ENCODE results near the gene HEG1.

Gene HEG1

DNA sequence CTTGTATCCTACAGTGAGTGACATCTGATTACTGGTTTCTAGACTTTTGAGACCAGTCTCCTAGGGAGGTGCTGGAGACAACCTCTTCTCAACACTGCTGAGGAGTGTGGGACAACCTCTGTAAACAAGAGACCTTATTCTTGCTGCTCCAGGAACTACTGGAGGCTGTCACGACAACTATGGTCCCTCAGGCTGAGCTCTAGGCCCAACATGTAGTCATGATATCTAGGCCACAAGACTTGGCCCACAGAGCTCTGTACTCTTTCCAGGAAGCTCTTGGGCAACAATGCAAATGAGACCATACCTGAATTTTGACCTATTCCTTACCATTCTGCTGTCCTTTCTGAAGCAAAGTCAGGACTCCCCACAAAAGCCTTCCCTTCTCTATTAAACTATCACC lies 24.3 kb upstream of the HEG1 start:
- Histone ChIP-seq H4K12ac (ENCODE audit: low read depth, low read length) (no peak overlapping the region), H3K4me3 (ENCODE audit: low read depth, low read length) (no peak overlapping the region), H2AK5ac (ENCODE audit: low read length) (no peak overlapping the region), H3K79me1 (ENCODE audit: low read length) (no peaks in the 10 kb centered on the region), H3K36me3 (ENCODE audit: control insufficient read depth in 1 of 2, insufficient read depth in 2 of 2, low read length in 2 of 2) (peaks cover 0 to 1% of the 10 kb centered on the region in 2 experiments), H2BK120ac (ENCODE audit: insufficient read depth, low read length, poor library complexity) (no peak overlapping the region), H3K4ac (ENCODE audit: low read depth, low read length) (no peak overlapping the region), H3K27me3 (ENCODE audit: insufficient read depth, low read length) (no peaks in the 10 kb centered on the region), H3K9me3 (ENCODE audit: insufficient read depth, low read depth, low read length) (no peaks in the 10 kb centered on the region), H3K4me1 (ENCODE audit: control insufficient read depth in 1 of 2, insufficient read depth in 2 of 2, low read length in 2 of 2) (peaks cover 3 to 11% of the 10 kb centered on the region in 2 experiments), H3K18ac (ENCODE audit: low read length) (no peak overlapping the region), H2BK12ac (ENCODE audit: low read length) (no peak overlapping the region), H4K8ac (ENCODE audit: low read depth, low read length) (no peak overlapping the region), H3K9ac (ENCODE audit: low read length) (no peak overlapping the region), H4K91ac (ENCODE audit: low read depth, low read length) (no peak overlapping the region), H2AFZ (ENCODE audit: insufficient read depth, low read length, poor library complexity) (no peak overlapping the region), H3K79me2 (ENCODE audit: control insufficient read depth, insufficient read depth, low read length, poor library complexity) (no peaks in the 10 kb centered on the region), H3K14ac (ENCODE audit: low read length) (no peak overlapping the region), H2BK5ac (ENCODE audit: low read depth, low read length, poor library complexity) (no peak overlapping the region), H3K27ac (ENCODE audit: low read depth, low read length) (no peak overlapping the region), H3K23ac (ENCODE audit: low read length) (no peak overlapping the region), H3K4me2 (ENCODE audit: low read length) (no peak overlapping the region)
- no CpG with 5 or more reads among the region's 1 CpG for WGBS (ENCODE audit: extremely low coverage, insufficient coverage, insufficient read length)
- peak; percentile 69 to 73 for DNase-seq

DNA sequence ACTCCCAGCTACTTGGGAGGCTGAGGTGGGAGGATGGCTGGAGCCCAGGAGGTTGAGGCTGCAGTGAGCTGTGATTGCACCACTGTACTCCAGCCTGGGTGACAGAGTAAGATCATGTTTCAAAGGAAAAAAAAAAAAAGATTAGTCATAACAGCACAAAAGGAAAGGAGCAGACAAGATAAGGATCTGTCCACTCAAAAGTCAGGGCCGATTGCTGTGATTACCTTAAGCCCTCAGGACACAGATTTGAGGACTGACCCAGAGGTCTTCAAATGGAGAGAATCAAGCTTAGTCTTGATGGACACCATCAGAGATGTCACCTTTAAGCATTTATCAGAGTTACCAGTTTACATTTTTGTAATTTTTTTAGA lies 23.9 kb upstream of the HEG1 start:
- H3K27ac ChIP-seq (ENCODE audit: low read depth, low read length): no peak overlapping the region
- H3K4me1 ChIP-seq (ENCODE audit: control insufficient read depth in 1 of 2, insufficient read depth in 2 of 2, low read length in 2 of 2): peaks cover 3 to 11% of the 10 kb centered on the region in 2 experiments
- no CpG with 5 or more reads among the region's 1 CpG for WGBS (ENCODE audit: extremely low coverage, insufficient coverage, insufficient read length)

DNA sequence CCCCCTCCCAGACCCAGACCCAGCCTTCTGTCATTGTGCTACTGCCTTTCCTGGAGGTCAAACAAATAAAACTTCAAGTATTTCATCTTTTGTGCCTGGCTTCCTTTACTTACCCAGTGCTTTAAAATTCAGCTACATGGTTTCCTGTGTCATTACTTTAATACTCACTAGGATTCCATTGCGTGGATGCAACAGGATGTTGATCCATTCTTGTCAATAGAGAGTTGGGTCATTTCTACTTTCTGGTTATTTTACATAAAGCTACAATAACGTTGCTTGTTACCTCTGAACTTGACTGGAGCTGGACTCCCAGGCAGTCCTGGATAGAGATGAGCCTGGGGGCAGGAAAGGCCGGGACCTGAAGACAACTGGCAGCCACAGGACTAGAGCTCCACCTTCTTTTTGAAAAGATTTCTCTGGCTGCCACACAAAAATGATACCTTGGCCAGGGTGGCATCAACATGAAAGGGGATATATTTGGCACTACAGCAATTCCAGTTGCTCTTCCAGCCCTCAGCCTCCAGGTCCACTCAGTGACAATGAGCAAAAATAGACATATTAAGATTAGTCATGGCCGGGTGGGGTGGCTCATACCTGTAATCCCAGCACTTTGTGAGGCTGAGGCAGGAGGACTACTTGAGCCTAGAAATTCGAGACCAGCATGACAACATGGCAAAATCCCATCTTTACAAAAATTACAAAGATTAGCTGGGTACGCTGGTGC lies 23.3 kb upstream of the HEG1 start:
- Histone ChIP-seq H2AK5ac (ENCODE audit: low read length) (no peak overlapping the region), H3K14ac (ENCODE audit: low read length) (no peak overlapping the region), H3K9me3 (ENCODE audit: insufficient read depth, low read depth, low read length) (no peaks in the 10 kb centered on the region), H3K27ac (ENCODE audit: low read depth, low read length) (no peak overlapping the region), H2BK5ac (ENCODE audit: low read depth, low read length, poor library complexity) (no peak overlapping the region), H2BK12ac (ENCODE audit: low read length) (no peak overlapping the region), H3K36me3 (ENCODE audit: control insufficient read depth in 1 of 2, insufficient read depth in 2 of 2, low read length in 2 of 2) (peaks cover 0 to 1% of the 10 kb centered on the region in 2 experiments), H2BK120ac (ENCODE audit: insufficient read depth, low read length, poor library complexity) (no peak overlapping the region), H3K27me3 (ENCODE audit: insufficient read depth, low read length) (no peaks in the 10 kb centered on the region), H4K12ac (ENCODE audit: low read depth, low read length) (no peak overlapping the region), H3K4me2 (ENCODE audit: low read length) (no peak overlapping the region), H3K18ac (ENCODE audit: low read length) (no peak overlapping the region), H3K9ac (ENCODE audit: low read length) (no peak overlapping the region), H4K91ac (ENCODE audit: low read depth, low read length) (no peak overlapping the region), H3K23ac (ENCODE audit: low read length) (no peak overlapping the region), H2AFZ (ENCODE audit: insufficient read depth, low read length, poor library complexity) (no peak overlapping the region), H3K79me1 (ENCODE audit: low read length) (no peaks in the 10 kb centered on the region), H3K4ac (ENCODE audit: low read depth, low read length) (no peak overlapping the region), H3K4me1 (ENCODE audit: control insufficient read depth in 1 of 2, insufficient read depth in 2 of 2, low read length in 2 of 2) (peaks cover 3 to 11% of the 10 kb centered on the region in 2 experiments), H4K8ac (ENCODE audit: low read depth, low read length) (no peak overlapping the region), H3K79me2 (ENCODE audit: control insufficient read depth, insufficient read depth, low read length, poor library complexity) (no peaks in the 10 kb centered on the region), H3K4me3 (ENCODE audit: low read depth, low read length) (no peak overlapping the region)
- DNase-seq: peak in 1 of 2 donors; percentile 56
- no CpG with 5 or more reads among the region's 6 CpGs for WGBS (ENCODE audit: extremely low coverage, insufficient coverage, insufficient read length)

More for the DNA sequence above, 23.9 kb upstream of the HEG1 start:
- no peak overlapping the region for H2BK120ac ChIP-seq (ENCODE audit: insufficient read depth, low read length, poor library complexity)
- H3K4me3 ChIP-seq (ENCODE audit: low read depth, low read length): no peak overlapping the region
- H3K14ac ChIP-seq (ENCODE audit: low read length): no peak overlapping the region
- H3K27me3 ChIP-seq (ENCODE audit: insufficient read depth, low read length): no peaks in the 10 kb centered on the region
- peak; percentile 91 to 95 for DNase-seq
- H3K36me3 ChIP-seq (ENCODE audit: control insufficient read depth in 1 of 2, insufficient read depth in 2 of 2, low read length in 2 of 2): peaks cover 0 to 1% of the 10 kb centered on the region in 2 experiments
- H3K9ac ChIP-seq (ENCODE audit: low read length): no peak overlapping the region
- no peak overlapping the region for H3K4me2 ChIP-seq (ENCODE audit: low read length)
- no peak overlapping the region for H3K4ac ChIP-seq (ENCODE audit: low read depth, low read length)
- no peaks in the 10 kb centered on the region for H3K79me2 ChIP-seq (ENCODE audit: control insufficient read depth, insufficient read depth, low read length, poor library complexity)
- H2AK5ac ChIP-seq (ENCODE audit: low read length): no peak overlapping the region
- H2BK5ac ChIP-seq (ENCODE audit: low read depth, low read length, poor library complexity): no peak overlapping the region
- no peaks in the 10 kb centered on the region for H3K9me3 ChIP-seq (ENCODE audit: insufficient read depth, low read depth, low read length)
- H4K91ac ChIP-seq (ENCODE audit: low read depth, low read length): no peak overlapping the region
- H3K79me1 ChIP-seq (ENCODE audit: low read length): no peaks in the 10 kb centered on the region
- no peak overlapping the region for H4K8ac ChIP-seq (ENCODE audit: low read depth, low read length)
- no peak overlapping the region for H2AFZ ChIP-seq (ENCODE audit: insufficient read depth, low read length, poor library complexity)
- H3K18ac ChIP-seq (ENCODE audit: low read length): no peak overlapping the region
- no peak overlapping the region for H2BK12ac ChIP-seq (ENCODE audit: low read length)
- H3K23ac ChIP-seq (ENCODE audit: low read length): no peak overlapping the region
- H4K12ac ChIP-seq (ENCODE audit: low read depth, low read length): no peak overlapping the region

DNA sequence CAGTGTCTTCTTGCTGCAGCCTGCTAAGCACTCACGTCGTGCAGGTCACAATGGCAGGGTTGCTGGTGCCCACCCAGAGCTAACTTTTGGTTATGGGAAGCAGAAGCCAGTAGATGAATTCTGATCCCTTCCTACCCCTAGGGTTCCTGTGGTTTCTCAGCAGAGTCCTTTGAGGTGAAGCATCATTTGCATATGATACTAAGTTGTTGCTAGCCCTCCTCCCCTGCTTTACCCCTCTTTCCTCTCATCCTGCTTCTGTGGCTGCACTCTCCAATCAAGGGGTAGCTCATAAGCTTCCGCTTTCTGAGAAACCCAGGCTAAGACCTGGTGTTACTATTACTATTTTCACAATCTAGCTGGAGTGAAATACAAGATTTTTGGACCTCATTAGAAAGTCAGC lies 22.1 kb upstream of the HEG1 start:
- Histone ChIP-seq H3K14ac (ENCODE audit: low read length) (no peak overlapping the region), H2BK5ac (ENCODE audit: low read depth, low read length, poor library complexity) (no peak overlapping the region), H3K27ac (ENCODE audit: low read depth, low read length) (no peak overlapping the region), H2AK5ac (ENCODE audit: low read length) (no peak overlapping the region), H3K4me1 (ENCODE audit: control insufficient read depth in 1 of 2, insufficient read depth in 2 of 2, low read length in 2 of 2) (peaks cover 3 to 11% of the 10 kb centered on the region in 2 experiments), H3K23ac (ENCODE audit: low read length) (no peak overlapping the region), H2BK120ac (ENCODE audit: insufficient read depth, low read length, poor library complexity) (no peak overlapping the region), H4K8ac (ENCODE audit: low read depth, low read length) (no peak overlapping the region), H3K27me3 (ENCODE audit: insufficient read depth, low read length) (no peaks in the 10 kb centered on the region), H2BK12ac (ENCODE audit: low read length) (no peak overlapping the region), H3K18ac (ENCODE audit: low read length) (no peak overlapping the region), H4K91ac (ENCODE audit: low read depth, low read length) (no peak overlapping the region), H3K4me3 (ENCODE audit: low read depth, low read length) (no peak overlapping the region), H3K4me2 (ENCODE audit: low read length) (no peak overlapping the region), H3K4ac (ENCODE audit: low read depth, low read length) (no peak overlapping the region), H3K9ac (ENCODE audit: low read length) (no peak overlapping the region), H3K79me2 (ENCODE audit: control insufficient read depth, insufficient read depth, low read length, poor library complexity) (no peaks in the 10 kb centered on the region), H2AFZ (ENCODE audit: insufficient read depth, low read length, poor library complexity) (no peak overlapping the region), H4K12ac (ENCODE audit: low read depth, low read length) (no peak overlapping the region), H3K79me1 (ENCODE audit: low read length) (no peaks in the 10 kb centered on the region), H3K36me3 (ENCODE audit: control insufficient read depth in 1 of 2, insufficient read depth in 2 of 2, low read length in 2 of 2) (peaks cover 0 to 1% of the 10 kb centered on the region in 2 experiments), H3K9me3 (ENCODE audit: insufficient read depth, low read depth, low read length) (no peaks in the 10 kb centered on the region)
- no peak for DNase-seq
- no CpG with 5 or more reads among the region's 3 CpGs for WGBS (ENCODE audit: extremely low coverage, insufficient coverage, insufficient read length)

All from trophoblast cell (in vitro differentiated cells and primary cell).